Testis (tissue), 3 donors: ENCODE results near the gene KCNA1. TPM values are rescaled to one million over a fixed set of nuclear protein-coding genes. Genes with fewer than 3 reads are reported as not detected.

Source experiments
- DNase-seq: peaks from one replicate; pipeline ENCODE4 v3.0.0-alpha.2; 2019
- H3K27ac ChIP-seq, 2 donors: fragments of 200-600 bp; sonication (generic); one replicate each; pipeline ENCODE4 v1.5.1; 2019
- H3K27me3 ChIP-seq: fragments of 200-600 bp; sonication (generic); one replicate; pipeline ENCODE4 v1.5.1; 2019
- H3K36me3 ChIP-seq: fragments of 200-600 bp; sonication (generic); one replicate; pipeline ENCODE4 v1.5.1; 2017; ENCODE audit warnings: low read depth; ENCODE audit errors: missing control alignments
- H3K4me1 ChIP-seq: fragments of 200-600 bp; sonication (generic); one replicate; pipeline ENCODE4 v1.5.1; 2019
- H3K4me3 ChIP-seq, 2 donors: fragments of 200-600 bp; sonication (generic); one replicate each; pipeline ENCODE4 v1.5.1; 2017 to 2019
- H3K9me3 ChIP-seq: fragments of 200-600 bp; sonication (generic); one replicate; pipeline ENCODE4 v1.5.1; 2017
- POLR2A ChIP-seq: fragments of 450-650 bp; IDR thresholded peaks from one replicate; pipeline ENCODE4 v1.6.1; 2017; ENCODE audit warnings: antibody characterized with exemption, mild to moderate bottlenecking, moderate library complexity
- WGBS, 2 donors: methylation state at CpG; one replicate each; pipeline ENCODE4 v1.1.5; 2018; 5-methylcytosine and 5-hydroxymethylcytosine counted together
- intact Hi-C: fragments of 100-400 bp; cut with DNase I; formaldehyde crosslinking; loops from one replicate; pipeline ENCODE4 v1.15.1; 2023; ENCODE audit warnings: low total_unique reads
- polyA plus RNA-seq: library from polyadenylated mRNA; stranded (reverse); fragments of 350-450 nt; fragmentation: Illumina TruSeq; extraction: RNeasy Lipid Tissue Mini Kit (QIAGEN cat#74804); gene quantifications from one replicate; pipeline ENCODE4 v1.2.3, GENCODE V29; 2014; ENCODE audit warnings: low read depth, low replicate concordance; ENCODE audit not compliant: insufficient read depth
- total RNA-seq, 2 donors: library from RNA; depleted of rRNA; stranded (reverse); fragments of >200 nt; gene quantifications; one replicate each; pipeline ENCODE4 v1.2.3, GENCODE V29; 2016
- TF ChIP-seq, protein P1 (sequence below), 3 experiments: fragments of 450-650 bp in 2 of 3; fragments of 200-600 bp in 1 of 3; sonication (generic) in 1 of 3; IDR thresholded peaks; one replicate each; pipeline ENCODE4 v1.5.1; 2016 to 2019; ENCODE audit warnings: antibody characterized with exemption in 3 of 3, mild to moderate bottlenecking in 2 of 3, moderate library complexity in 1 of 3

The KCNA1 gene
- total and polyA plus RNA-seq, 3 donors from 2014 or later, result 0.08 to 0.13 TPM; not detected in 1

DNA sequence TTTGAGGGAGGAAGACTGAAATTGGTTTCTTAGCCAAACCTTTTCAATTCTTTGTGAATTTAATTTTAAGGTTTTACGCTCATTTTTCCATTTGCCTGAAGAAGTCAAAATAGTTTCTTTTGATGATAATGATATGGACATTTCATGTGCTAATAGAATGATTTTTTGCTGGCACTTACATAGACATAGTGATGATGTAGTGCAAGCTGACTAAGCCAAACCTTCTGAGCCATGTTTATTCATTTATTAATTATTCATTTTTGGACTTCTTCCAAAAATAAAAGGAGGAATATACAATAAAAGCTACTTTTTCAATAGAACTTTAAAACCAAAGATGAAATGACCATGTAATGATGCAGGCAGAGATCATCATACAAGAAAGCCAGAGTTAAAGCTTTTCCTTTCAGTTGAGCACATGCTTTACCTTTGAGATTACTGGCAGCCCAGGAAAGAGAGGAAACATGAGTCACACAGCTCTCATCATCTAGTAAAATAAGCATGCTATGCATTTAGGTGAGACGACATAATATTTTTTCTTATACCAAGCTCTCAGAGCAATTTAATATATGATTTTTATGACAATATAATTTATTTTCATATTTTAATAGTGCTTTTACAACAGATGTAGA, 24.8 kb downstream of the KCNA1 start:
- no peaks in the 10 kb centered on the region for H3K36me3 ChIP-seq
- H3K4me1 ChIP-seq, result no peaks in the 10 kb centered on the region
- DNase-seq, result no peak
- intact Hi-C loops, result no loop called here
- no peak overlapping the region for H3K27ac ChIP-seq
- no peak overlapping the region for H3K4me3 ChIP-seq
- H3K9me3 ChIP-seq, result no peaks in the 10 kb centered on the region
- TF ChIP-seq, protein P1, sequence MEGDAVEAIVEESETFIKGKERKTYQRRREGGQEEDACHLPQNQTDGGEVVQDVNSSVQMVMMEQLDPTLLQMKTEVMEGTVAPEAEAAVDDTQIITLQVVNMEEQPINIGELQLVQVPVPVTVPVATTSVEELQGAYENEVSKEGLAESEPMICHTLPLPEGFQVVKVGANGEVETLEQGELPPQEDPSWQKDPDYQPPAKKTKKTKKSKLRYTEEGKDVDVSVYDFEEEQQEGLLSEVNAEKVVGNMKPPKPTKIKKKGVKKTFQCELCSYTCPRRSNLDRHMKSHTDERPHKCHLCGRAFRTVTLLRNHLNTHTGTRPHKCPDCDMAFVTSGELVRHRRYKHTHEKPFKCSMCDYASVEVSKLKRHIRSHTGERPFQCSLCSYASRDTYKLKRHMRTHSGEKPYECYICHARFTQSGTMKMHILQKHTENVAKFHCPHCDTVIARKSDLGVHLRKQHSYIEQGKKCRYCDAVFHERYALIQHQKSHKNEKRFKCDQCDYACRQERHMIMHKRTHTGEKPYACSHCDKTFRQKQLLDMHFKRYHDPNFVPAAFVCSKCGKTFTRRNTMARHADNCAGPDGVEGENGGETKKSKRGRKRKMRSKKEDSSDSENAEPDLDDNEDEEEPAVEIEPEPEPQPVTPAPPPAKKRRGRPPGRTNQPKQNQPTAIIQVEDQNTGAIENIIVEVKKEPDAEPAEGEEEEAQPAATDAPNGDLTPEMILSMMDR (IDR thresholded peaks at IDR 0.05), result no peak
- TF ChIP-seq POLR2A, result no peak
- no peaks in the 10 kb centered on the region for H3K27me3 ChIP-seq
- WGBS, 2 donors, result 76% methylated on average over 2 of the region's 2 CpGs

- Histone ChIP-seq H3K27ac (no peak overlapping the region), H3K36me3 (no peaks in the 10 kb centered on the region), H3K4me1 (no peaks in the 10 kb centered on the region), H3K4me3 (no peak overlapping the region), H3K9me3 (no peaks in the 10 kb centered on the region), H3K27me3 (no peaks in the 10 kb centered on the region)
- DNase-seq, result no peak
- TF ChIP-seq POLR2A, result no peak
- TF ChIP-seq, protein P1 (IDR thresholded peaks at IDR 0.05), result no peak
- intact Hi-C loops, result no loop called here
- 90 to 91% methylated on average over 7 of the region's 7 CpGs for WGBS, 2 donors
These were observed 29.2 kb downstream of the KCNA1 start for GRCh38 chr12:4938900-4939299.

- H3K27me3 ChIP-seq, result no peaks in the 10 kb centered on the region
- H3K4me3 ChIP-seq, result no peak overlapping the region
- no peaks in the 10 kb centered on the region for H3K9me3 ChIP-seq
- WGBS, 2 donors, result 78 to 85% methylated on average over 16 of the region's 16 CpGs
- no peak overlapping the region for H3K27ac ChIP-seq
- no peaks in the 10 kb centered on the region for H3K36me3 ChIP-seq
- TF ChIP-seq, protein P1 (IDR thresholded peaks at IDR 0.05), result no peak
- no peak for TF ChIP-seq POLR2A
- intact Hi-C loops, result no loop called here
- H3K4me1 ChIP-seq, result no peaks in the 10 kb centered on the region
- DNase-seq, result no peak
These were observed 29.8 kb downstream of the KCNA1 start for GRCh38 chr12:4939418-4940023.

- no peak for DNase-seq
- TF ChIP-seq, protein P1 (IDR thresholded peaks at IDR 0.05), result no peak
- TF ChIP-seq POLR2A, result no peak
- Histone ChIP-seq H3K4me3 (no peak overlapping the region), H3K36me3 (no peaks in the 10 kb centered on the region), H3K27me3 (no peaks in the 10 kb centered on the region), H3K27ac (no peak overlapping the region), H3K9me3 (no peaks in the 10 kb centered on the region), H3K4me1 (no peaks in the 10 kb centered on the region)
- 85 to 89% methylated on average over 10 of the region's 10 CpGs for WGBS, 2 donors
- intact Hi-C loops, result no loop called here
These were observed 33.6 kb downstream of the KCNA1 start for GRCh38 chr12:4943067-4943937.
